ENCODE data around the gene PLEKHG2. TPM values are rescaled to one million over a fixed set of nuclear protein-coding genes. Genes with fewer than 3 reads are reported as not detected.

PLEKHG2 gene
- total RNA-seq, 2 experiments from 2014 or later = 30.4 to 65.9 TPM

DNA sequence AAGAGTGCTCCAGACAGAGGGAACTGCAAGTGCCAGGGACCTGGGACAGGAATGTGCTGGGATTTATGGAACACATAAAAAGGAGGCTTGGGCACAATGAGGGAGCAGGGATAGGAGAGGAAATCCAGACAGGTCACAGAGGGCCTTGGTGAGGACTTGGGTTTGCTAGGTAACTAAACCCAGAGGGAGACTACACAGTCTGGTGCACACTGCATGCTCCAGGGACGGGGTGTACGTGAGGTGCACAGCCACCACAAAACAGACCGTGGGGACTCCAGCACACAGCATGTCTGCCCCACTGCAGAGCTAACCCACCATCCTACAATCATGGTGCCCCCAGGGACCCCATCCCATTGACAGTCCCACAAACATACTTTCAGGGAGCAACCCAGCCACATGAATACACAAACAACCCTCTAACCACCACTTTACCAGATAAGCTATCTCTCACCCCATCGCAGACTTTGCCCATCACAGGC lies 11.4 kb upstream of the PLEKHG2 start:
- Histone ChIP-seq H3K4me3 (ENCODE audit: low read depth, low read length, poor library complexity, severe bottlenecking) (peak overlapping the region; percentile 62), H3K4me2 (ENCODE audit: low read length) (peak overlapping the region; percentile 96), H3K9me2 (ENCODE audit: insufficient read depth, low read length) (no peaks in the 10 kb centered on the region), H2AFZ (ENCODE audit: low read length) (peak overlapping the region; percentile 12; the same call in 1 of the 2 replicates), H3K79me2 (ENCODE audit: insufficient read depth, low read depth, low read length) (no peaks in the 10 kb centered on the region), H3K36me3 (ENCODE audit: insufficient read depth, low read length) (peaks cover 14% of the 10 kb centered on the region), H4K20me1 (ENCODE audit: insufficient read depth, low read length) (no peaks in the 10 kb centered on the region), H3K4me1 (ENCODE audit: insufficient read depth, low read length, poor library complexity, severe bottlenecking) (peaks cover 86% of the 10 kb centered on the region), H3K27ac (ENCODE audit: low read depth, low read length, poor library complexity, severe bottlenecking) (peak overlapping the region; percentile 91), H3K9me3 (ENCODE audit: low read length) (no peaks in the 10 kb centered on the region)
- CTCF ChIA-PET (ENCODE audit: unreplicated experiment) = interaction anchor here (0.6 to 1.1 kb wide), 2 partner anchors 11 to 80 kb away, joined by 3 to 15 read pairs; partner anchors contain the start of gene TIMM50
- DNase-seq (ENCODE audit: low spot score) = peak; percentile 34
- POLR2A ChIA-PET = interaction anchor here (0.6 to 2.1 kb wide), 5 partner anchors 10 to 543 kb away, joined by 3 to 6 read pairs (median 5); partner anchors contain the start of genes MED29 and PAF1
- BruUV-seq (replicated peaks) = no TSS peak
- intact Hi-C loops (cut with micrococcal nuclease; ENCODE audit: unreplicated experiment) = loop anchor here (10.0 kb wide), 2 partner anchors 546 to 554 kb away; no protein-coding TSS in a partner anchor
- no peak for TF ChIP-seq EZH2phosphoT487 (IDR thresholded peaks at IDR 0.05; ENCODE audit: borderline replicate concordance, low read depth, low read length)
- TF ChIP-seq, protein P1, sequence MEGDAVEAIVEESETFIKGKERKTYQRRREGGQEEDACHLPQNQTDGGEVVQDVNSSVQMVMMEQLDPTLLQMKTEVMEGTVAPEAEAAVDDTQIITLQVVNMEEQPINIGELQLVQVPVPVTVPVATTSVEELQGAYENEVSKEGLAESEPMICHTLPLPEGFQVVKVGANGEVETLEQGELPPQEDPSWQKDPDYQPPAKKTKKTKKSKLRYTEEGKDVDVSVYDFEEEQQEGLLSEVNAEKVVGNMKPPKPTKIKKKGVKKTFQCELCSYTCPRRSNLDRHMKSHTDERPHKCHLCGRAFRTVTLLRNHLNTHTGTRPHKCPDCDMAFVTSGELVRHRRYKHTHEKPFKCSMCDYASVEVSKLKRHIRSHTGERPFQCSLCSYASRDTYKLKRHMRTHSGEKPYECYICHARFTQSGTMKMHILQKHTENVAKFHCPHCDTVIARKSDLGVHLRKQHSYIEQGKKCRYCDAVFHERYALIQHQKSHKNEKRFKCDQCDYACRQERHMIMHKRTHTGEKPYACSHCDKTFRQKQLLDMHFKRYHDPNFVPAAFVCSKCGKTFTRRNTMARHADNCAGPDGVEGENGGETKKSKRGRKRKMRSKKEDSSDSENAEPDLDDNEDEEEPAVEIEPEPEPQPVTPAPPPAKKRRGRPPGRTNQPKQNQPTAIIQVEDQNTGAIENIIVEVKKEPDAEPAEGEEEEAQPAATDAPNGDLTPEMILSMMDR (conservative IDR thresholded peaks at IDR 0.05; ENCODE audit: low read length) = no peak

DNA sequence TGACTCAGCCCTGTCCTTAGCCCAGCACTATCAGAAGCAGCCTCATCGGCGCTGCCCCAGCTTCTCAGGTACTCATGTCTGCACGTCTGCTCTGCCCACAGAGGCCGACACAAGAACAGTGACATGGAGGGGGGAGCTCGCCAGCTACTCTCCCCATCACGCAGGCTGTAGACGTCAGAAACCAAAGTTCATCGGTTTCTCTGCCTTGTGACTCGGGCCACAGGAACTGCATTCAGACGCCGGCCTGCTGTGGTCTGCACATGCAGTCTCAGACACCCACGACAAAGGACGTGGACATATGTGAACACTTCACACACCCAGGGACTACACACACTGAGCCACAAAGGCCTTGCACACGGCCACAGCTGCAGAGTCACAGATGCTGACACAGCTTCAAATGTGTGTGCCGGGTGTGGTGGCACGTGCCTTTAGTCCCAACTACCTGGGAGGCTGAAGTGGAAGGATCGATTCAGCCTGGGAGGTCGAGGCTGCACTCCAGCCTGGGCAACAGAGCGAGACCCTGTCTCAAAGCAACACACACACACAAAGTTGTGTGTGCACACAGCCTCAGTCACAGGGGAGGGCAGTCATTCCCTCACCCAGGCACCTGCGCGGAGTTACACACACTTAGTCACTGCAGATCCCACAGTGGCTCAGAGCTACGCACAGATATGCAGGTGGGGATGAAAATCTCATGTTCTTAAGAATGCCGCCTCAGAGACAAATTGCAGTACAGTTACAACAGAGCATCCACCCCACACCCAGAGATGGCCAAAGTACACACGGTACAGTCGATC lies 10.7 kb upstream of the PLEKHG2 start:
- H3K9me3 ChIP-seq (ENCODE audit: low read length) = no peaks in the 10 kb centered on the region
- H2AFZ ChIP-seq (ENCODE audit: low read length) = peak overlapping the region; percentile 12; the same call in 1 of the 2 replicates
- H3K9me2 ChIP-seq (ENCODE audit: insufficient read depth, low read length) = no peaks in the 10 kb centered on the region
- ChIA-PET POLR2A (interaction anchor here (0.6 to 2.1 kb wide), 5 partner anchors 10 to 45 kb away, joined by 3 to 6 read pairs (median 5); partner anchors contain the start of genes MED29, PAF1 and RPS16), CTCF (ENCODE audit: unreplicated experiment) (interaction anchor here (0.6 to 1.1 kb wide), 2 partner anchors 10 to 79 kb away, joined by 3 to 15 read pairs; partner anchors contain the start of gene TIMM50)
- H4K20me1 ChIP-seq (ENCODE audit: insufficient read depth, low read length) = no peaks in the 10 kb centered on the region
- peak overlapping the region; percentile 91 for H3K27ac ChIP-seq (ENCODE audit: low read depth, low read length, poor library complexity, severe bottlenecking)
- peaks cover 14% of the 10 kb centered on the region for H3K36me3 ChIP-seq (ENCODE audit: insufficient read depth, low read length)
- H3K4me3 ChIP-seq (ENCODE audit: low read depth, low read length, poor library complexity, severe bottlenecking) = peak overlapping the region; percentile 62
- DNase-seq (ENCODE audit: low spot score) = peak; percentile 68
- H3K4me2 ChIP-seq (ENCODE audit: low read length) = peak overlapping the region; percentile 96
- H3K79me2 ChIP-seq (ENCODE audit: insufficient read depth, low read depth, low read length) = peaks cover under 1% of the 10 kb centered on the region; the same call in 1 of the 2 replicates
- H3K4me1 ChIP-seq (ENCODE audit: insufficient read depth, low read length, poor library complexity, severe bottlenecking) = peaks cover 87% of the 10 kb centered on the region
- BruUV-seq (replicated peaks) = TSS peak; percentile 65
- intact Hi-C loops (cut with micrococcal nuclease; ENCODE audit: unreplicated experiment) = loop anchor here (10.0 kb wide), 2 partner anchors 547 to 553 kb away; no protein-coding TSS in a partner anchor
- TF ChIP-seq, protein P1 (conservative IDR thresholded peaks at IDR 0.05; ENCODE audit: low read length) = no peak
- TF ChIP-seq EZH2phosphoT487 (IDR thresholded peaks at IDR 0.05; ENCODE audit: borderline replicate concordance, low read depth, low read length) = no peak

Measured in OCI-LY7 (cell line).